Smooth muscle cell (in vitro differentiated cells): ENCODE measurements around the gene RAMACL. TPM values are rescaled to one million over a fixed set of nuclear protein-coding genes. Genes with fewer than 3 reads are reported as not detected.

Source experiments
- DNase-seq: peaks from one replicate; lab custom pipeline; 2025; ENCODE audit not compliant: unreplicated experiment; lab: John Stamatoyannopoulos, UW
- H2AFZ ChIP-seq: fragments of 200-600 bp; sonication (generic); 2 replicates; pipeline ENCODE4 v1.6.0; 2016; ENCODE audit warnings: antibody characterized with exemption, low read depth, mild to moderate bottlenecking
- H3F3A ChIP-seq: fragments of 200-600 bp; sonication (generic); 2 replicates; pipeline ENCODE4 v1.6.0; 2017; ENCODE audit warnings: antibody characterized with exemption, low read depth
- H3K27ac ChIP-seq: fragments of 200-600 bp; sonication (generic); 2 replicates; pipeline ENCODE4 v1.5.1; 2016; ENCODE audit warnings: low read depth, mild to moderate bottlenecking
- H3K27me3 ChIP-seq: fragments of 200-600 bp; sonication (generic); 2 replicates; pipeline ENCODE4 v1.6.1; 2016; ENCODE audit warnings: low read depth, mild to moderate bottlenecking
- H3K36me3 ChIP-seq: fragments of 200-600 bp; sonication (generic); 2 replicates; pipeline ENCODE4 v1.5.1; 2016; ENCODE audit warnings: low read depth
- H3K4me1 ChIP-seq: fragments of 200-600 bp; sonication (generic); 2 replicates; pipeline ENCODE4 v1.5.1; 2016; ENCODE audit warnings: low read depth
- H3K4me2 ChIP-seq: fragments of 200-600 bp; sonication (generic); 2 replicates; pipeline ENCODE4 v1.6.0; 2016; ENCODE audit warnings: mild to moderate bottlenecking
- H3K4me3 ChIP-seq: fragments of 200-600 bp; sonication (generic); 2 replicates; pipeline ENCODE4 v1.5.1; 2016; ENCODE audit warnings: mild to moderate bottlenecking
- H3K79me2 ChIP-seq: fragments of 200-600 bp; sonication (generic); 2 replicates; pipeline ENCODE4 v1.6.0; 2016; ENCODE audit warnings: low read depth, mild to moderate bottlenecking
- H3K9ac ChIP-seq: fragments of 200-600 bp; sonication (generic); 2 replicates; pipeline ENCODE4 v1.6.0; 2016; ENCODE audit warnings: low read depth
- H3K9me3 ChIP-seq: fragments of 200-600 bp; sonication (generic); replicated peaks from 2 replicates; pipeline ENCODE4 v1.5.1; 2016; ENCODE audit warnings: low read depth
- H4K20me1 ChIP-seq: fragments of 200-600 bp; sonication (generic); 2 replicates; pipeline ENCODE4 v1.6.0; 2016; ENCODE audit warnings: low read depth
- WGBS: methylation state at CpG from one replicate; pipeline ENCODE4 v1.1.7; 2016; ENCODE audit warnings: low lambda C conversion rate; 5-methylcytosine and 5-hydroxymethylcytosine counted together
- polyA plus RNA-seq: library from polyadenylated mRNA; unstranded; fragments of >200 nt; fragmentation: Nextera tagmentation; extraction: Ambion mirVana; gene quantifications from 2 replicates; pipeline ENCODE4 v1.2.1, GENCODE V29; 2016
- total RNA-seq: library from RNA; depleted of rRNA; stranded (reverse); fragments of >200 nt; gene quantifications from 2 replicates; pipeline ENCODE4 v1.2.3, GENCODE V29; 2014
- TF ChIP-seq, protein P1 (sequence below): fragments of 200-600 bp; sonication (generic); IDR thresholded peaks from 2 replicates; pipeline ENCODE4 v1.5.1; 2017; ENCODE audit warnings: borderline replicate concordance, mild to moderate bottlenecking, antibody characterized with exemption; ENCODE audit not compliant: insufficient read depth, poor library complexity, severe bottlenecking

Gene RAMACL
- total and polyA plus RNA-seq, 2 experiments from 2014 or later = 0.13 to 0.14 TPM

DNA sequence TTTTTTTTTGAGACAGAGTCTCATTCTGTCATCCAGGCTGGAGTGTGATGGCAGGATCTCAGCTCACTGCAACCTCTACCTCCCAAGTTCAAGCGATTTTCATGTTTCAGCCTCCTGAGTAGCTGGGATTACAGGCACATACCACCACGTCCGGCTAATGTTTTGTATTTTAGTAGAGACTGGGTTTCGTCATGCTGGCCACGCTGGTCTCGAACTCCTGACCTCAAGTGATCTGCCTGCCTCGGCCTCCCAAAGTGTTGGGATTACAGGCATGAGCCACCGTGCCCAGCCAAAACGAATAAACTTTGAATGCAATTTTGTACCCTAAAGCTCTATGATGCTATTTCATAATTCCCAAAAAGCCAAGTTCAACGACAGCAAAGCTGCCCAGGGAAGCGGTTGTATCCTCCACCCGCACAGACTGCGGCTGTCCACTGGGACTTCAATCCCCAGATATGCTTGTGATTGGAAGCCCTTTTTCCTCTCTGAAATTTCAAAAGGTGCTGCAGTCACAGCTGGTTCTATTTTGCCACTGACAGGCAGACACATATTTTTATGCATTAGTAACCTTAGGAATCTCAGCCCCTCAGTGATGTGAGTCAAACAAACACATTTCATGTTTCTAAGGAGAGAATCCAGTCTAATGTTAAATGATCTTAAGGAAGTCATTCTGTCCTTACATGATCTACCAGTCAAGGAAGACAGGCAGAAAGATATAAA lies 8.7 kb upstream of the RAMACL start:
- 65% methylated on average over 13 of the region's 13 CpGs for WGBS

DNA sequence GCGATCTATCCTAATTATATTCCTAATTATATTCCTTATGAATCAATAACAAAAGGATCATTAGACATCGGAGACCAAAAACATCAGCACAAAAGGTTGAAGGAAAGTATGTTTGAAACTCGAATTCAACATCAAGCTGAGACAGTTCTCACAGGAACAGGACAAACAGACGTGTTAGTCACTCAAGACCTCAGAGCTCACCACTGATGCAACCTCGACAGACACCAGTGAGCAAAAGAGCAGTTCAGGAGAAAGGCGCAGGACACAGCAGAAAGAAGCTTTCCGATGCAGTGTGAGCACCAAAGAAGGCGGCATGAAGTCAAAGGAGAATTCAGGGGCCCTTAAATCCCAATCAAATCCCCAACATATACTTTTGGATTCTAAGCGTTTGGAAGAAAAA lies 6.3 kb upstream of the RAMACL start:
- peak overlapping the region; percentile 33 for H3K9ac ChIP-seq
- H3K4me1 ChIP-seq = peaks cover 13% of the 10 kb centered on the region
- H3K4me2 ChIP-seq = peak overlapping the region; percentile 62
- no peak for DNase-seq
- no peaks in the 10 kb centered on the region for H3K27me3 ChIP-seq
- no peaks in the 10 kb centered on the region for H3K36me3 ChIP-seq
- H3K9me3 ChIP-seq = no peaks in the 10 kb centered on the region
- H3F3A ChIP-seq = peaks cover 4% of the 10 kb centered on the region
- no peak overlapping the region for H2AFZ ChIP-seq
- WGBS = 56% methylated on average over 9 of the region's 9 CpGs
- no peaks in the 10 kb centered on the region for H4K20me1 ChIP-seq
- TF ChIP-seq, protein P1, sequence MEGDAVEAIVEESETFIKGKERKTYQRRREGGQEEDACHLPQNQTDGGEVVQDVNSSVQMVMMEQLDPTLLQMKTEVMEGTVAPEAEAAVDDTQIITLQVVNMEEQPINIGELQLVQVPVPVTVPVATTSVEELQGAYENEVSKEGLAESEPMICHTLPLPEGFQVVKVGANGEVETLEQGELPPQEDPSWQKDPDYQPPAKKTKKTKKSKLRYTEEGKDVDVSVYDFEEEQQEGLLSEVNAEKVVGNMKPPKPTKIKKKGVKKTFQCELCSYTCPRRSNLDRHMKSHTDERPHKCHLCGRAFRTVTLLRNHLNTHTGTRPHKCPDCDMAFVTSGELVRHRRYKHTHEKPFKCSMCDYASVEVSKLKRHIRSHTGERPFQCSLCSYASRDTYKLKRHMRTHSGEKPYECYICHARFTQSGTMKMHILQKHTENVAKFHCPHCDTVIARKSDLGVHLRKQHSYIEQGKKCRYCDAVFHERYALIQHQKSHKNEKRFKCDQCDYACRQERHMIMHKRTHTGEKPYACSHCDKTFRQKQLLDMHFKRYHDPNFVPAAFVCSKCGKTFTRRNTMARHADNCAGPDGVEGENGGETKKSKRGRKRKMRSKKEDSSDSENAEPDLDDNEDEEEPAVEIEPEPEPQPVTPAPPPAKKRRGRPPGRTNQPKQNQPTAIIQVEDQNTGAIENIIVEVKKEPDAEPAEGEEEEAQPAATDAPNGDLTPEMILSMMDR = no peak
- peak overlapping the region; percentile 78 for H3K27ac ChIP-seq
- peaks cover 14% of the 10 kb centered on the region for H3K79me2 ChIP-seq
- no peak overlapping the region for H3K4me3 ChIP-seq

More for the DNA sequence above, 8.7 kb upstream of the RAMACL start:
- H3K4me1 ChIP-seq = peaks cover 12% of the 10 kb centered on the region
- H2AFZ ChIP-seq = no peak overlapping the region
- peaks cover 8% of the 10 kb centered on the region for H3F3A ChIP-seq
- H3K79me2 ChIP-seq = peaks cover 14% of the 10 kb centered on the region
- H3K9me3 ChIP-seq = no peaks in the 10 kb centered on the region
- H3K9ac ChIP-seq = peak overlapping the region; percentile 50
- H4K20me1 ChIP-seq = no peaks in the 10 kb centered on the region
- TF ChIP-seq, protein P1 = no peak
- no peak overlapping the region for H3K4me3 ChIP-seq
- H3K4me2 ChIP-seq = peak overlapping the region; percentile 67
- no peaks in the 10 kb centered on the region for H3K27me3 ChIP-seq
- no peak for DNase-seq
- peak overlapping the region; percentile 80 for H3K27ac ChIP-seq
- no peaks in the 10 kb centered on the region for H3K36me3 ChIP-seq

DNA sequence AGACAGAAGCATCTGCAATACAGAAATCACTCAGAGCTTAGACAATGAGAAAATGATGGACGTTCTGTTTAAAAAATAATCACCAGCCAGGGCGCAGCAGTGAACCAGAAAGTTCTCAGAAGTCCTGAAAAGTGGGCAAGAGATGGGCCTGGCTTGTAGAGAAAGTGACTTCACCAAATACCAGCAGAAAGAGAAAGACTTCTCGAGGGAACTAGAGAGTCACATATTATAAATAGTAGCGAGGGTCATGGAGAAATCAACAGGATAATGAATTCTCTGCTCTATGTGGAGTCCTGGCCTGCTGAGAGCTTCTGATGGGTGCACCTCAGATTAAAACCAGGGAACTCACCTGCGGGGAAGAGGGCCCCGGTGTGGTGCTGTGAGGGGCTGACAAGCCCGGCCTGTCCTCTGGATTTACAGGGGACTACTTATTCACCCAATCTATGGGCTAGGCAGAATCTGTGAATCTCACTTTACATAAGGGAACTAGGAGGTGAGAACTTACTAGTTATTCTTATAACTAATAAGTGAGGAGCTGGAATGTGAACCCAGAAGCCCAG lies 5.6 kb upstream of the RAMACL start:
- 93% methylated on average over 7 of the region's 7 CpGs for WGBS
- Histone ChIP-seq H3K4me3 (no peak overlapping the region), H3K9me3 (no peaks in the 10 kb centered on the region), H3K36me3 (no peaks in the 10 kb centered on the region), H3F3A (no peaks in the 10 kb centered on the region), H3K79me2 (peaks cover 14% of the 10 kb centered on the region), H3K4me2 (peak overlapping the region; percentile 62), H2AFZ (no peak overlapping the region), H4K20me1 (no peaks in the 10 kb centered on the region), H3K27me3 (no peaks in the 10 kb centered on the region), H3K27ac (peak overlapping the region; percentile 78), H3K9ac (peak overlapping the region; percentile 4), H3K4me1 (peaks cover 10% of the 10 kb centered on the region)
- TF ChIP-seq, protein P1 = no peak
- DNase-seq = no peak

DNA sequence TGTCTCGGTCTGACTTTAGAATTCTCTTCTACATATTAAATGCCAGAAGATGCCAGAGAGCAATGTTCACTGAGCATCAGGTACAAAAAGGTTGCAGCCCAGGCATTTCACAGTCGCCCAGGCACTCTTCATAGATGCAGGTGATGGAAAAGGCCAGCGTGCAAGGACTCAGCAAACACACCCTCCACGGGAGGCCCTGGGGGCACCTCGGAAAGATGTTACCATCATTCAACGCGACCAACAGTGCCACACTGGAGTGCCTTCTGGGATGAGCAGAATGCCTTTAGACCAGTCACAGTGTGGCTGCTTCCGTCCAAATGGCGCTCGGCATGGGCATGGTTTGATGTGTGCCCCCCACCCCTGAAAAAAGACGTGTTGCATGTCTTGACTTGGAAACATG lies 4.5 kb upstream of the RAMACL start:
- H3K79me2 ChIP-seq = peaks cover 14% of the 10 kb centered on the region
- DNase-seq = no peak
- H3K36me3 ChIP-seq = no peaks in the 10 kb centered on the region
- H3K4me1 ChIP-seq = peaks cover 10% of the 10 kb centered on the region
- H3F3A ChIP-seq = no peaks in the 10 kb centered on the region
- H3K27me3 ChIP-seq = no peaks in the 10 kb centered on the region
- H4K20me1 ChIP-seq = no peaks in the 10 kb centered on the region
- H3K9ac ChIP-seq = no peak overlapping the region
- H2AFZ ChIP-seq = no peak overlapping the region
- WGBS = 95% methylated on average over 11 of the region's 11 CpGs
- H3K27ac ChIP-seq = no peak overlapping the region
- TF ChIP-seq, protein P1 = no peak
- no peak overlapping the region for H3K4me3 ChIP-seq
- H3K9me3 ChIP-seq = no peaks in the 10 kb centered on the region
- H3K4me2 ChIP-seq = no peak overlapping the region
